Stimulated activated CD8-positive, alpha-beta memory T cell treated with anti-CD3 and anti-CD28 coated beads, Interleukin-7, amount 100 ng/mL, for 48 hours (primary cell): ENCODE data around the gene REL.

Experiments
- DNase-seq, 2 donors: peaks; one replicate each; pipeline ENCODE4 v3.0.0-alpha.2; 2020; ENCODE audit warnings: low read depth in 1 of 2; ENCODE audit errors: extremely low read depth in 1 of 2

The REL gene

GRCh38 chr2:60961457-60961856 is 80.1 kb downstream of the REL start:
- no peak for DNase-seq

GRCh38 chr2:60962528-60962927 is 81.2 kb downstream of the REL start:
- no peak for DNase-seq

- DNase-seq, result no peak
These were observed 81.8 kb downstream of the REL start for GRCh38 chr2:60963190-60963589.

- DNase-seq, result no peak
These were observed 83.5 kb downstream of the REL start for GRCh38 chr2:60964651-60965498.

- DNase-seq, result no peak
These were observed 84.1 kb downstream of the REL start for GRCh38 chr2:60965499-60965785.

GRCh38 chr2:60966507-60967405 is 85.4 kb downstream of the REL start:
- DNase-seq, result no peak

GRCh38 chr2:60972889-60973656 is 91.7 kb downstream of the REL start:
- DNase-seq, result no peak

- DNase-seq, result no peak
These were observed 92.3 kb downstream of the REL start for GRCh38 chr2:60973705-60974104.

- no peak for DNase-seq
These were observed 93.3 kb downstream of the REL start for GRCh38 chr2:60974652-60975051.
